ENCODE data around the gene GRID2.

GRID2 gene

GRCh38 chr4:93710101-93710846 is 1406.5 kb downstream of the GRID2 start:
- no peaks in the 10 kb centered on the region for H3K4me1 Mint-ChIP-seq
- peaks cover 30% of the 10 kb centered on the region for H3K9me3 Mint-ChIP-seq
- no peak overlapping the region for H3K27ac Mint-ChIP-seq (ENCODE audit: low read depth)
- ATAC-seq (replicated peaks; ENCODE audit: extremely low read depth, poor library complexity, severe bottlenecking): no peak
- H3K27me3 Mint-ChIP-seq: no peaks in the 10 kb centered on the region
- H3K4me3 Mint-ChIP-seq: no peak overlapping the region
- H3K36me3 Mint-ChIP-seq (ENCODE audit: insufficient read depth): no peaks in the 10 kb centered on the region
- no peak for DNase-seq (ENCODE audit: low spot score in 2 of 2)

GRCh38 chr4:93710847-93711430 is 1407.2 kb downstream of the GRID2 start:
- H3K4me1 Mint-ChIP-seq: no peaks in the 10 kb centered on the region
- no peaks in the 10 kb centered on the region for H3K27me3 Mint-ChIP-seq
- peaks cover 24% of the 10 kb centered on the region for H3K9me3 Mint-ChIP-seq
- no peak for ATAC-seq (replicated peaks; ENCODE audit: extremely low read depth, poor library complexity, severe bottlenecking)
- no peaks in the 10 kb centered on the region for H3K36me3 Mint-ChIP-seq (ENCODE audit: insufficient read depth)
- H3K4me3 Mint-ChIP-seq: no peak overlapping the region
- no peak for DNase-seq (ENCODE audit: low spot score in 2 of 2)
- H3K27ac Mint-ChIP-seq (ENCODE audit: low read depth): no peak overlapping the region

GRCh38 chr4:93718233-93718632 is 1414.5 kb downstream of the GRID2 start:
- Mint-ChIP-seq H3K36me3 (ENCODE audit: insufficient read depth) (no peaks in the 10 kb centered on the region), H3K9me3 (peaks cover 12% of the 10 kb centered on the region), H3K4me1 (no peaks in the 10 kb centered on the region), H3K27me3 (no peaks in the 10 kb centered on the region), H3K4me3 (no peak overlapping the region), H3K27ac (ENCODE audit: low read depth) (no peak overlapping the region)
- ATAC-seq (replicated peaks; ENCODE audit: extremely low read depth, poor library complexity, severe bottlenecking): no peak
- no peak for DNase-seq (ENCODE audit: low spot score in 2 of 2)

- no peak for ATAC-seq (replicated peaks; ENCODE audit: extremely low read depth, poor library complexity, severe bottlenecking)
- H3K4me3 Mint-ChIP-seq: no peak overlapping the region
- H3K36me3 Mint-ChIP-seq (ENCODE audit: insufficient read depth): no peaks in the 10 kb centered on the region
Observed at GRCh38 chr4:93719552-93719951, 1415.8 kb downstream of the GRID2 start.

GRCh38 chr4:93722446-93722845 is 1418.7 kb downstream of the GRID2 start:
- DNase-seq (ENCODE audit: low spot score in 2 of 2): no peak
- no peak overlapping the region for H3K4me3 Mint-ChIP-seq

More at GRCh38 chr4:93719552-93719951, 1415.8 kb downstream of the GRID2 start:
- no peak for DNase-seq (ENCODE audit: low spot score in 2 of 2)
- H3K9me3 Mint-ChIP-seq: peaks cover 16% of the 10 kb centered on the region
- H3K27ac Mint-ChIP-seq (ENCODE audit: low read depth): no peak overlapping the region
- H3K4me1 Mint-ChIP-seq: no peaks in the 10 kb centered on the region
- no peaks in the 10 kb centered on the region for H3K27me3 Mint-ChIP-seq

GRCh38 chr4:93730251-93730650 is 1426.5 kb downstream of the GRID2 start:
- ATAC-seq (replicated peaks; ENCODE audit: extremely low read depth, poor library complexity, severe bottlenecking): no peak
- Mint-ChIP-seq H3K4me3 (no peak overlapping the region), H3K27ac (ENCODE audit: low read depth) (no peak overlapping the region), H3K4me1 (no peaks in the 10 kb centered on the region), H3K9me3 (peaks cover 9% of the 10 kb centered on the region), H3K27me3 (no peaks in the 10 kb centered on the region), H3K36me3 (ENCODE audit: insufficient read depth) (no peaks in the 10 kb centered on the region)
- DNase-seq (ENCODE audit: low spot score in 2 of 2): no peak

More at GRCh38 chr4:93722446-93722845, 1418.7 kb downstream of the GRID2 start:
- no peak overlapping the region for H3K27ac Mint-ChIP-seq (ENCODE audit: low read depth)
- H3K4me1 Mint-ChIP-seq: no peaks in the 10 kb centered on the region
- H3K36me3 Mint-ChIP-seq (ENCODE audit: insufficient read depth): no peaks in the 10 kb centered on the region
- no peaks in the 10 kb centered on the region for H3K27me3 Mint-ChIP-seq
- no peak for ATAC-seq (replicated peaks; ENCODE audit: extremely low read depth, poor library complexity, severe bottlenecking)
- H3K9me3 Mint-ChIP-seq: peaks cover 17% of the 10 kb centered on the region

GRCh38 chr4:93730760-93731159 is 1427.0 kb downstream of the GRID2 start:
- ATAC-seq (replicated peaks; ENCODE audit: extremely low read depth, poor library complexity, severe bottlenecking): no peak
- Mint-ChIP-seq H3K36me3 (ENCODE audit: insufficient read depth) (no peaks in the 10 kb centered on the region), H3K4me3 (no peak overlapping the region), H3K9me3 (peaks cover 9% of the 10 kb centered on the region), H3K27ac (ENCODE audit: low read depth) (no peak overlapping the region), H3K4me1 (no peaks in the 10 kb centered on the region), H3K27me3 (no peaks in the 10 kb centered on the region)
- DNase-seq (ENCODE audit: low spot score in 2 of 2): no peak

GRCh38 chr4:93731456-93731855 is 1427.7 kb downstream of the GRID2 start:
- ATAC-seq (replicated peaks; ENCODE audit: extremely low read depth, poor library complexity, severe bottlenecking): no peak
- H3K27me3 Mint-ChIP-seq: no peaks in the 10 kb centered on the region
- H3K9me3 Mint-ChIP-seq: peaks cover 9% of the 10 kb centered on the region
- DNase-seq (ENCODE audit: low spot score in 2 of 2): no peak
- no peak overlapping the region for H3K4me3 Mint-ChIP-seq
- no peaks in the 10 kb centered on the region for H3K36me3 Mint-ChIP-seq (ENCODE audit: insufficient read depth)
- no peak overlapping the region for H3K27ac Mint-ChIP-seq (ENCODE audit: low read depth)
- H3K4me1 Mint-ChIP-seq: no peaks in the 10 kb centered on the region

- no peak overlapping the region for H3K4me3 Mint-ChIP-seq
- no peaks in the 10 kb centered on the region for H3K4me1 Mint-ChIP-seq
- H3K27me3 Mint-ChIP-seq: no peaks in the 10 kb centered on the region
- H3K27ac Mint-ChIP-seq (ENCODE audit: low read depth): no peak overlapping the region
- H3K36me3 Mint-ChIP-seq (ENCODE audit: insufficient read depth): no peaks in the 10 kb centered on the region
- no peak for ATAC-seq (replicated peaks; ENCODE audit: extremely low read depth, poor library complexity, severe bottlenecking)
- H3K9me3 Mint-ChIP-seq: peaks cover 9% of the 10 kb centered on the region
- no peak for DNase-seq (ENCODE audit: low spot score in 2 of 2)
Observed at GRCh38 chr4:93732509-93732908, 1428.7 kb downstream of the GRID2 start.

GRCh38 chr4:93740890-93741289 is 1437.1 kb downstream of the GRID2 start:
- no peak for ATAC-seq (replicated peaks; ENCODE audit: extremely low read depth, poor library complexity, severe bottlenecking)
- no peaks in the 10 kb centered on the region for H3K36me3 Mint-ChIP-seq (ENCODE audit: insufficient read depth)
- H3K27ac Mint-ChIP-seq (ENCODE audit: low read depth): no peak overlapping the region
- no peak overlapping the region for H3K4me3 Mint-ChIP-seq
- H3K27me3 Mint-ChIP-seq: no peaks in the 10 kb centered on the region
- H3K9me3 Mint-ChIP-seq: peaks cover 13% of the 10 kb centered on the region
- DNase-seq (ENCODE audit: low spot score in 2 of 2): no peak
- H3K4me1 Mint-ChIP-seq: no peaks in the 10 kb centered on the region

- Mint-ChIP-seq H3K27ac (ENCODE audit: low read depth) (no peak overlapping the region), H3K27me3 (no peaks in the 10 kb centered on the region), H3K4me3 (no peak overlapping the region), H3K36me3 (ENCODE audit: insufficient read depth) (no peaks in the 10 kb centered on the region), H3K9me3 (peaks cover 14% of the 10 kb centered on the region), H3K4me1 (no peaks in the 10 kb centered on the region)
- ATAC-seq (replicated peaks; ENCODE audit: extremely low read depth, poor library complexity, severe bottlenecking) (no peak), DNase-seq (ENCODE audit: low spot score in 2 of 2) (no peak)
Observed at GRCh38 chr4:93743022-93743421, 1439.3 kb downstream of the GRID2 start.

GRCh38 chr4:93743635-93744034 is 1439.9 kb downstream of the GRID2 start:
- Mint-ChIP-seq H3K36me3 (ENCODE audit: insufficient read depth) (no peaks in the 10 kb centered on the region), H3K27me3 (no peaks in the 10 kb centered on the region), H3K4me1 (no peaks in the 10 kb centered on the region), H3K4me3 (no peak overlapping the region), H3K9me3 (peaks cover 8% of the 10 kb centered on the region), H3K27ac (ENCODE audit: low read depth) (no peak overlapping the region)
- no peak for DNase-seq (ENCODE audit: low spot score in 2 of 2)
- ATAC-seq (replicated peaks; ENCODE audit: extremely low read depth, poor library complexity, severe bottlenecking): no peak

GRCh38 chr4:93744961-93745360 is 1441.2 kb downstream of the GRID2 start:
- Mint-ChIP-seq H3K27me3 (no peaks in the 10 kb centered on the region), H3K27ac (ENCODE audit: low read depth) (no peak overlapping the region), H3K9me3 (peaks cover 5% of the 10 kb centered on the region), H3K36me3 (ENCODE audit: insufficient read depth) (no peaks in the 10 kb centered on the region), H3K4me1 (no peaks in the 10 kb centered on the region), H3K4me3 (no peak overlapping the region)
- no peak for DNase-seq (ENCODE audit: low spot score in 2 of 2)
- ATAC-seq (replicated peaks; ENCODE audit: extremely low read depth, poor library complexity, severe bottlenecking): no peak

Data from central memory CD8-positive, alpha-beta T cell (primary cell).